ENCODE measurements around the gene ASAP3. TPM values are rescaled to one million over a fixed set of nuclear protein-coding genes. Genes with fewer than 3 reads are reported as not detected.

ASAP3 gene
- total RNA-seq, 1 donor from 2014 or later, result 3.6 TPM

Other genes starting within 250 kb of the ASAP3 start
- gene HNRNPR, start 139.9 kb downstream of the ASAP3 start, total RNA-seq, result 64.0 and 69.2 TPM in 2 replicates
- 16.8 and 18.5 TPM in 2 replicates for gene ZNF436, start 114.3 kb downstream of the ASAP3 start, total RNA-seq
- gene TCEA3, start 59.4 kb downstream of the ASAP3 start, total RNA-seq, result 0.13 and 0.51 TPM in 2 replicates
- gene E2F2, start 47.1 kb upstream of the ASAP3 start, total RNA-seq, result 1.4 and 1.9 TPM in 2 replicates
- 478 and 570 TPM in 2 replicates for gene ID3, start 75.3 kb upstream of the ASAP3 start, total RNA-seq
- 1,076 and 1,266 TPM in 2 replicates for gene RPL11, start 207.6 kb upstream of the ASAP3 start, total RNA-seq

Measured in dermis microvascular lymphatic vessel endothelial cell (primary cell).